Fibroblast of lung (primary cell): ENCODE measurements around the gene MYO1A. TPM values are rescaled to one million over a fixed set of nuclear protein-coding genes. Genes with fewer than 3 reads are reported as not detected.
A peak's percentile ranks its signal among the peaks of the same experiment; 100 is the strongest.

ENCODE experiments used
- DNase-seq, 2 donors: peaks; one replicate each; pipeline versions ENCODE4 v3.0.0 to v3.0.0-alpha.2; 2010; ENCODE audit warnings: low read depth in 2 of 2
- H2AFZ ChIP-seq: 2 replicates; pipeline ENCODE4 v1.5.1; 2012; ENCODE audit warnings: low read length, control low read depth, inconsistent platforms
- H3K27ac ChIP-seq: 2 replicates; pipeline ENCODE4 v1.5.1; 2011; ENCODE audit warnings: low read length, control low read depth; ENCODE audit not compliant: insufficient read depth
- H3K27me3 ChIP-seq: 2 replicates; pipeline ENCODE4 v1.5.1; 2011; ENCODE audit warnings: mild to moderate bottlenecking, low read length; ENCODE audit not compliant: control insufficient read depth, insufficient read depth
- H3K36me3 ChIP-seq: 2 replicates; pipeline ENCODE4 v1.5.1; 2011; ENCODE audit warnings: low read length; ENCODE audit not compliant: control insufficient read depth, insufficient read depth
- H3K4me1 ChIP-seq: 2 replicates; pipeline ENCODE4 v1.5.1; 2011; ENCODE audit warnings: low read length; ENCODE audit not compliant: control insufficient read depth, insufficient read depth; ENCODE audit errors: extremely low read depth
- H3K4me2 ChIP-seq: 2 replicates; pipeline ENCODE4 v1.5.1; 2011; ENCODE audit warnings: low read length, control low read depth; ENCODE audit not compliant: insufficient read depth; ENCODE audit errors: extremely low read depth
- H3K4me3 ChIP-seq, 4 experiments: fragments of 200-600 bp in 1 of 4; sonication (generic) in 1 of 4; replicated peaks in 1 of 4; 2 replicates each; pipeline ENCODE4 v1.5.1; 2011 to 2016; ENCODE audit warnings: low read length in 4 of 4, low read depth in 3 of 4, mild to moderate bottlenecking in 3 of 4, control low read depth in 2 of 4, inconsistent platforms in 1 of 4, mixed read lengths in 1 of 4; ENCODE audit not compliant: insufficient read depth in 1 of 4; ENCODE audit errors: control extremely low read depth in 1 of 4
- H3K79me2 ChIP-seq: 2 replicates; pipeline ENCODE4 v1.5.1; 2012; ENCODE audit warnings: mild to moderate bottlenecking, low read length, inconsistent platforms; ENCODE audit not compliant: control insufficient read depth, insufficient read depth
- H3K9ac ChIP-seq: 2 replicates; pipeline ENCODE4 v1.5.1; 2011; ENCODE audit warnings: mild to moderate bottlenecking, low read length, control low read depth; ENCODE audit not compliant: insufficient read depth
- H3K9me3 ChIP-seq: 2 replicates; pipeline ENCODE4 v1.5.1; 2012; ENCODE audit warnings: low read depth, low read length; ENCODE audit not compliant: control insufficient read depth, insufficient read depth
- H4K20me1 ChIP-seq: 2 replicates; pipeline ENCODE4 v1.5.1; 2011; ENCODE audit warnings: low read length; ENCODE audit not compliant: control insufficient read depth, insufficient read depth; ENCODE audit errors: extremely low read depth
- EZH2 ChIP-seq: IDR thresholded peaks from 2 replicates; pipeline ENCODE4 v1.5.1; 2012; ENCODE audit warnings: low read length, control low read depth, mild to moderate bottlenecking; ENCODE audit errors: missing control alignments
- polyA plus RNA-seq, 2 donors: library from polyadenylated mRNA; depleted of rRNA in 1 of 2; stranded (reverse) in 1 of 2; unstranded in 1 of 2; fragments of >200 nt; gene quantifications; 2 replicates each; pipeline ENCODE4 v1.2.1, GENCODE V29; 2011 to 2012; ENCODE audit warnings: missing spikeins in 1 of 2
- total RNA-seq: library from RNA; depleted of rRNA; stranded (reverse); fragments of >200 nt; gene quantifications from 2 replicates; pipeline ENCODE4 v1.2.1, GENCODE V29; 2014
- TF ChIP-seq, protein P1 (sequence below), 2 donors: IDR thresholded peaks in 1 of 2; conservative IDR thresholded peaks in 1 of 2; 1 replicate in 1 of 2; 2 replicates in 1 of 2; pipeline ENCODE4 v1.5.1; 2011 to 2012; ENCODE audit warnings: low read length in 2 of 2, control low read depth in 1 of 2, inconsistent platforms in 1 of 2, low read depth in 1 of 2, mild to moderate bottlenecking in 1 of 2

Gene MYO1A
- total and polyA plus RNA-seq, 2 donors (not counting 1 experiment from before 2014, with no cell fraction given): 0.01 to 0.17 TPM

DNA sequence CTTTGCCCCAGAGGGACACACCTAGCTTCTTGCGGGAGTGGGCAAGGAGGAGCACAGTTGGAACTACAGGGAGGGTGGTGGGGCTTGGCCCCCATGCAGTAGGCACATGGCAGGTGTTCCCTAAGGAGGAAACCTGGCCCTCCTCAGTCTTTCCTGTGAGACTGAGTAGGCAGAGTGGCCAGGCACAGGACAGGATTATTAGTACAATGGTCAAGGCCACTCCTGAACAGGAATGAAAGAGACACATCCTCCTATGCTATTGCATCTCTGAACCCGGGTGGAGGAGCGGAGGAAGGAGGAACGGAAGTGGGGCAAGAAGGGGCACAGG is 846 bp downstream of the MYO1A start:
- Histone ChIP-seq H3K4me2 (no peak overlapping the region), H3K27me3 (peaks cover 3% of the 10 kb centered on the region), H3K9me3 (no peaks in the 10 kb centered on the region), H4K20me1 (no peaks in the 10 kb centered on the region), H3K4me1 (no peaks in the 10 kb centered on the region), H2AFZ (no peak overlapping the region), H3K9ac (no peak overlapping the region), H3K27ac (no peak overlapping the region), H3K36me3 (no peaks in the 10 kb centered on the region), H3K4me3 (no peak overlapping the region), H3K79me2 (no peaks in the 10 kb centered on the region)
- TF ChIP-seq EZH2: no peak
- TF ChIP-seq, protein P1, sequence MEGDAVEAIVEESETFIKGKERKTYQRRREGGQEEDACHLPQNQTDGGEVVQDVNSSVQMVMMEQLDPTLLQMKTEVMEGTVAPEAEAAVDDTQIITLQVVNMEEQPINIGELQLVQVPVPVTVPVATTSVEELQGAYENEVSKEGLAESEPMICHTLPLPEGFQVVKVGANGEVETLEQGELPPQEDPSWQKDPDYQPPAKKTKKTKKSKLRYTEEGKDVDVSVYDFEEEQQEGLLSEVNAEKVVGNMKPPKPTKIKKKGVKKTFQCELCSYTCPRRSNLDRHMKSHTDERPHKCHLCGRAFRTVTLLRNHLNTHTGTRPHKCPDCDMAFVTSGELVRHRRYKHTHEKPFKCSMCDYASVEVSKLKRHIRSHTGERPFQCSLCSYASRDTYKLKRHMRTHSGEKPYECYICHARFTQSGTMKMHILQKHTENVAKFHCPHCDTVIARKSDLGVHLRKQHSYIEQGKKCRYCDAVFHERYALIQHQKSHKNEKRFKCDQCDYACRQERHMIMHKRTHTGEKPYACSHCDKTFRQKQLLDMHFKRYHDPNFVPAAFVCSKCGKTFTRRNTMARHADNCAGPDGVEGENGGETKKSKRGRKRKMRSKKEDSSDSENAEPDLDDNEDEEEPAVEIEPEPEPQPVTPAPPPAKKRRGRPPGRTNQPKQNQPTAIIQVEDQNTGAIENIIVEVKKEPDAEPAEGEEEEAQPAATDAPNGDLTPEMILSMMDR (conservative IDR thresholded peaks at IDR 0.05 in 1 of 2, IDR thresholded peaks at IDR 0.05 in 1 of 2; ENCODE audit: low read depth in 1 of 2, low read length in 2 of 2): no peak
- no peak for DNase-seq

DNA sequence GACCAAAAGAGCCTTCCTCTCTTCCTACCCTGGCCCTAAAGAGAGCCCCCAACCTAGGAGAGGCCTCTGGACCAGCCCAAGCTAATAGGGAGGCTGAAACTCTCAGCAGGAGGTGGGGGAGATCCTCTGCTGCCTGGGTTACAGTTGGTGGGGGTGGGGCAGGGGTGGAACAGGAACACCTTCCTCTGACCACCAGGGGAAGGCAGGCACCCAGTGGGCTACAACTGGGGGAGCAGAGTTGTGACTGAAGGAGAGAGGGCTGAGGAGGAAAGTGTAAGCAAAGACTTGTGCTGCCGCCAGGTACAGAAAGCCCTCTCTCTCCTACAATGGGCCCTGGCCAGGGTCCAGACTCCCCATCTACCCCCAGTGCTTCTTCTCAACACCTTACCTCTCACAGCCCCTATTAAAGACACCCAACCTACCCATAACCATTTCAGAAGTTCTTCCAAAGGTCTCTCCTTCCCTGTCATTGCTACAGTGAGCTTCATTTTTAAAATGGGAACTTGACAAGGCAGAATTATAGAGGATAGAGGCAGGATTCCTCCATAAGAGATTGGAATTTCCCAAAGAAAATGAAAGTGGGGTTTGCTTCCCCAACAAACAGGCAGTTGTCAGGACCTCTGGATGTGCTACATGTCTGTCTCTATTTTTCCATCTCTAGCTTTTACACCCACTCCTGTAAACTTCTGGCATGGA is 1.4 kb downstream of the MYO1A start:
- Histone ChIP-seq H3K27me3 (peaks cover 6% of the 10 kb centered on the region), H3K4me1 (no peaks in the 10 kb centered on the region), H3K79me2 (no peaks in the 10 kb centered on the region), H3K9me3 (no peaks in the 10 kb centered on the region), H3K4me3 (no peak overlapping the region), H3K27ac (no peak overlapping the region), H4K20me1 (no peaks in the 10 kb centered on the region), H3K36me3 (no peaks in the 10 kb centered on the region), H3K9ac (no peak overlapping the region), H3K4me2 (no peak overlapping the region), H2AFZ (no peak overlapping the region)
- DNase-seq: no peak
- TF ChIP-seq, protein P1 (conservative IDR thresholded peaks at IDR 0.05 in 1 of 2, IDR thresholded peaks at IDR 0.05 in 1 of 2; ENCODE audit: low read depth in 1 of 2, low read length in 2 of 2): no peak
- TF ChIP-seq EZH2: no peak

DNA sequence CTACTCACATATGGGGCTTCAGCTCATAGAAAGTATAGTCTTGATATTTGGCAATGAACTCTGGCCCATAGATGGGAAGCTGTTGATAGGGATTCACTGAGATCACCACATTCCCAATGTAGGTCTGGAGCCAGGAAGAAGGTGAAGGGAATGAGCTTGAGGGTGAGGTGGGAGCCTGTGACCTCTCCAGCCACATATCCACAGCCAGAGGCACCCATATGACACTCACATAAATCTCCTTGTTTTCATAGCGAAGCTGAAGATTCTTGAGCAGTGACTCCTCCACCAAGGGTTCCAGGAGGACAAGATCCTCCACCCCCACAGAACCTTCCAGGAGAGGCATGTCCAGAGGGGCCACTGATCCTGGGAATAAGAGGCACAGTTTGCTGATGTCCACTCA is 1.9 kb downstream of the MYO1A start:
- no peak overlapping the region for H2AFZ ChIP-seq
- no peak overlapping the region for H3K4me3 ChIP-seq
- H4K20me1 ChIP-seq: no peaks in the 10 kb centered on the region
- H3K4me2 ChIP-seq: no peak overlapping the region
- H3K9me3 ChIP-seq: no peaks in the 10 kb centered on the region
- H3K27me3 ChIP-seq: peaks cover 8% of the 10 kb centered on the region
- H3K27ac ChIP-seq: no peak overlapping the region
- DNase-seq: peak in 1 of 2 donors; percentile 40
- no peaks in the 10 kb centered on the region for H3K79me2 ChIP-seq
- TF ChIP-seq, protein P1 (conservative IDR thresholded peaks at IDR 0.05 in 1 of 2, IDR thresholded peaks at IDR 0.05 in 1 of 2; ENCODE audit: low read depth in 1 of 2, low read length in 2 of 2): no peak
- no peak for TF ChIP-seq EZH2
- H3K4me1 ChIP-seq: no peaks in the 10 kb centered on the region
- H3K9ac ChIP-seq: no peak overlapping the region
- H3K36me3 ChIP-seq: no peaks in the 10 kb centered on the region
